Measurements from ENCODE around the gene ABLIM2.
A peak's percentile ranks its signal among the peaks of the same experiment; 100 is the strongest.
"Not testable (repeated sequence)": the region's sequence is repeated elsewhere in the genome, so short reads cannot be mapped to it uniquely, and the experiment has no call there.

The ABLIM2 gene

DNA sequence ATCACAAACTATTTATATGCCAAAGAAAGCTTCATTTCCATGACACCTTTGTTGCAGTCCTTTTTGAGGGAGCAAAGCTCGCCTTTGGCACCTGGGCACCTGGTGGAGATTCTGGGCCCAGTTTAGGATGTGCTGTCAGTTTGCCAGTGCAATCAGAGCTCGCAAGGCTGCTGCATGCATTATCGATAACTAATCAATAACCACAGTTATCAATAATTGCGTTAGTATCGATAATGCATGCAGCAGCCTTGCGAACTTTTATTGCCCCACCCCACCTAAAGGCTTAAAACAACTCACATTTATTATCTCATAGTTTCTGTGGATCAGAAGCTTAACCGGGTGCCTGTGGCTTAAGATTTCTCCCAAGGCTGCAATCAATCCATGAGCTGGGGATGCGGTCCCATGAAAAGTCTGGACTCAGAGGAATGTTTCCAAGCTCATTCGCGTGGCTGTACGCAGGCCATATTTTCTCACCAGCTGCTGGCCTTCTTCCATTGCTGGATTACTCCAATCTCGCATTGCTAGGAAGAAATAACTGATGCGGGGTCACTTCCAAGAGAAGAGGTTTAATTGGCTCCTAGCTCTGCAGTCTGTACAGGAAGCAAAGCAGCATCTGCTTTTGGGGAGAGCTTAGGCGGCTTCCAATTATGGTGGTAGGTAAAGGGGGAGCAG is 212.8 kb downstream of the ABLIM2 start:
- no peak for DNase-seq

DNA sequence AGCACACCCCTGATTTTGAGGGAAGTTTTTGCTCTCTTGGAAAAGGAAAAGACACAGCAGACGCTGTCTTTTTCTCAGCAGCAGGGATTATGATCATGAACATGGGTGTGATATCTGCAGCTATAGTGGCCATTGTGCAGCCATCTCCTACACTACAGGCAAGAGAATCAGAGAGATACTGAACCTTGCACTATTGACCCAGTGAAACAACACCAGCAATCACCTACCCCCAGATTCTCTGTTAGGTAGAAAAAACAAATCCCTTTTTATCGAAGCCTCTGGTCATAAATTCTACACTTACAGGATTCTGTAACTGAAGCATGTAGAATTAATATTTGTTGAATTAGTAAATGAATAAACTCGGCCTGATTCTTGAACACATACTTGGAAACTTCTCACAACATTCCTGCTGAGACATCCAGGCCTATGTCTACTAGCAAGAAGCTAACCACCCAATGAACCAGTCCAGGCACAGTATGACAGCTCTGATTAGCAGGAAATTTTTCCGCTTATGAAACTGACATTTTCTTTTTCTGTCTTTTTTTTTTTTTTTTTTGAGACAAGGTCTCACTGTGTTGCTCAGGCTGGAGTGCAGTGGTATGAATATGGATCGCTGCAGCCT is 213.9 kb downstream of the ABLIM2 start:
- DNase-seq, result no peak

DNA sequence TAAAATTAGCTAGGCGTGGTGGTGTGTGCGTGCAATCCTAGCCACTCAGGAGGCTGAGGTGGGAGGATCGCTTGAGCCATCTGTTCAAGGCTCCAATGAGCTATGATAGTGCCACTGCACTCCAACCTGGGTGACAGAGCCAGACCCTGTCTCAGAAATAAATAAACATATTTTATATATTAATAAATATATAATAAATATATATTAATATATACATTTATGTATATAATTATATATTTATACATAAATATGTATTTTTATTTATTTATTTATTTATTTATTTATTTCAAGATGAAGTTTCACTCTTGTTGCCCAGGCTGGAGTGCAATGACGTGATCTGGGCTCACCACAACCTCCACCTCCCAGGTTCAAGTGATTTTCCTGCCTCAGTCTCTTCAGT is 214.9 kb downstream of the ABLIM2 start:
- not testable (repeated sequence) for DNase-seq

DNA sequence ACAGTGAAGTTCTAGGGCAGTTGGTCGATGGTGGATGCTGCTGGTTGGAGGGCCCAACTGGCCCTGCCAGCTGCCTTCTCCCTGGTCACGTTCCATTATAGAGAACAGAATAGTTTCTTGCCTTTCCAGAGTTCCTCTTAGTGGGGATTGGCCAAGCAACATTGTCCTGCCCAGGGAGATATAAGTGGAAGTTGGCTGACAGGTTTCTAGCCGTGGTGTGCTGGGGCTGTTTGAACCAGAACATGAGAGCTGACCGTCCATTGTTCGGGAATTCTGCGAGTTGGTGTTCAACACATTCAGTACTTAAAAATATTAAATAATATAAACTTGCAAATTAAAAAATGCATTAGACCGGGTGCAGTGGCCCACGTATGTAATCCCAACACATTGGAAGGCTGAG is 215.4 kb downstream of the ABLIM2 start:
- DNase-seq, result no peak

DNA sequence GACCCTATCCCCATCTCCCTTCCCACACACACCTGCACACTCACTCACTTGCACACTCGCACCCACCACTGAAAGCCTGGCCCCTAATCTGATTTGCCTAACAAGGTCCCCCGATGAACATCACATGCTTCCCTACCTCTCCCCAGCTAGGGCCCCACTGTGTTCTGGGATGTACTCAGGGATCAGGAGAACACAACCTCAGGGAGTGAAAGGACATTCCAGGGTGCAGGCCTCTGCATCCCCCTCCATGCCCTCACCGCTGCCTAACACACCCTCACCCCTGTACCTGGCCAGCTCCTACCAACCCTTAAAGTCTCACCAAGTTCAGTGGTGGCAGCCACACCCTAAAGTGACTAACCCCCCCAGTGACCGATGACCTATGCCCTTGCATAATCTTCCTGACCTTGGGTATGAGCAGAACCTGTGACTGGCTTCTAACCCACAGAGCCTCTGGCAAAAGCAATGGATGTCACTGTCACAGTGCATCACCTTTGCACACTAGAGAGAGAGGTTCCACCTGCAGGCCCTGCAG is 216.6 kb downstream of the ABLIM2 start:
- DNase-seq, result no peak

DNA sequence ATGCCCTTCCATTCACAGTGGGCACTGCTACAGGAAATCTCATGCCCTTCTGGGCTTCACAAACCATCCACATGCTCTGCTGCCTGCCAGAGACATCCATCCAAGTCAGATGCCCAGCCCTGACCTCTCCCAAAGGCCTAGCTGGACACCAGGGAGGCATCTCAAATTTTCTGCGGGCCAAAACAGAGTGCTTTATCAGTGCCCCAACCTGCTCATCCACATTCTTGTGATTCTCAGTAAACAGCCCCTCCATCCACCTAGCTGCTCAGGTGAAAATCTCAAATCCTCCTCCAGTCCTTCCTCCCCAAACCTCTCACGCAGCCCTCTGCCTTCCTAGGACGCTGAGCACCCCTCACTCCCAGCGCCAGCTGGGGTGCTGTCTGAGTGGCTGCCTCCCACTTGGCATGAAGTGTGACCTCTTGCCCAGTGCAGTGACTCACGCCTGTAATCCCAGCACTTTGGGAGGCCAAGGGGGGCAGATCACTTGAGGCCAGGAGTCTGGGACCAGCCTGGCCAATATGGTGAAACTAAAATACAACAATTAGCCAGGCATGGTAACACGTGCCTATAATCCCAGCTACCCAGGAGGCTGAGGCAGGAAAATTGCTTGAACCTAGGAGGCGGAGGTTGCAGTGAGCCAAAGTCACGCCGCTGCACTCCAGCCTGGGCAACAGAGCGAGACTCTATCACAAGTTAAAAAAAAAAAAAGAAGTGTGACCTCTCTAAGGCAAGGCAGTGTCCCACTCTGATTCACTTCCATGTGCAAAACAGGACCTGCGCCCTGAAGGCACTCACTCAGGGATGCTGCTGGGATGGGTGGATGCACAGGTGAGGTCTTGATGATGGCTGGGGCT is 217.3 kb downstream of the ABLIM2 start:
- no peak for DNase-seq

DNA sequence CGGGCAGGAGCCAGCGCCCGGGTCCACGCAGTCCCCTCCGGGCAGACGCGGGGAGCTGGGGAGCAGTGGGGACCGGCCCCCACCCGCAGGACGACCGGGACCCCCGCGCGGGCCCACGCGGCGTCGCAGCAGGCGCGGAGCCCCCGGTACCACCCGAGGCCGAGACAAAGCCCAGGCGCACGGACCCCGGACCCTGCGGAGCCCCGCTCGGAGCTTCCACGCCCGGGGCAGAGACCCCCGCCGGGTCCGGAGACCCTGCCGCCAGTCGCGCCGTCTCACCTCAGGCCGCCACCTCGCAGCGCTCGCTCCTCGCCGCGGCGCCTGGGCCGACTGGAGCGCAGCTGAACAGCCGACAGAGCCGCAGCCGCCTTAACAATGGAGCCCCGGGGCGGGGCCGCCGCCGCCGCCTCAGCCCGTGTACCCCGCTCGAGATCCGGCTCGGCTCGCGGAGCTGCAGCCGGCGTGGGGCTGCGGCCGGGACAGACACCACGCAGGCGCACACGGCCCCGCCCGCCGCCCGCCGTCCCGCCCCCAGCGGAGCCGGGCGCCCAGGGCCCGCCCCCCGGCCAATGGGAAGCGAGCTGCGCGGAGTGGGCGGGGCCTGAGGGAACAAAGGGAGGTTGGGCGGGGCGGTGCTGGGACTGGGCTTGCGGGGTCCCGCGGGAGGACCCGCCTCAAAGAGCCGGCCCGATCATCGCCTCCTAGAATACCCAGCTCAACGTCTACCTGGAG is 219.1 kb downstream of the ABLIM2 start, which contains the start of gene AFAP1:
Gene AFAP1 (minus strand): TSS at position 485 of the 732 bp plus-strand sequence. CDS start 67,783 bp downstream, outside the sequence.
- DNase-seq, result peak; percentile 73

DNA sequence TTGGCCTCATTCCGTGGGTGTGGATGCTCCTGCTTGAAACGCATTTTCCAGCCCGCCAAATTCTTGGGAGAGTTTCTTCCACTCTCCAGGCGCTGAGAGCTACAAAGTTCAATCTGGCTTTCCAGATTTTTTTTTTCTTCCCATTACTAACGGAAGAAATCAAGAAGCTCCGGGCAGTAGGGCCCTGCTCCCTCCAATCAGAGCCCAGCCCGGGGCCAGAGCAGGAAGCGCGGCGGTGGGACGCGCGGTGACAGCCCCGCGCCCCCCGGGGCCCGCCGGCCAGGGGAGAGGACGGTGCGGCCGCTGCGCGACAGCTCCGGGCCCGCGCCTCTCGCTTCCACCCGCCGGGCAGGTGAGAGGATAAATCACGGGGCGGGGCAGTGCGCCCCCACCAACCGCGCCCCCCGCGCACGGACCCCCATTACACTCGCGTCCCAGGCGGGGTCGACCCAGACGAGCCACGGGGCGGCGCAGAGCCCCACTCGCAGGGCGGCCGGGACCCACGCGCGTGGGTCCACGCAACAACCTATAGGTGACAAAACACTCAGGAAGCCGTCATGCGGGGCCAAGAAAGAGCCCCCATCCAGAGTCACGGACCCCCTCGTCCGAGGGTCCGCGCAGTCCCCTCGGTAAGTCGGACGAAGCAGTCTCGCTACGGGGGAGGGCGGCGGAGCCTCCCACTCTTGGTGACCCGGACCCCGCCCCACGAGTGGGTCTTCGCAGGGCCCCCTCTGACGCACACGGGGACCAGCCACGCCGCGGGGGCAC is 219.8 kb downstream of the ABLIM2 start:
- no peak for DNase-seq

DNA sequence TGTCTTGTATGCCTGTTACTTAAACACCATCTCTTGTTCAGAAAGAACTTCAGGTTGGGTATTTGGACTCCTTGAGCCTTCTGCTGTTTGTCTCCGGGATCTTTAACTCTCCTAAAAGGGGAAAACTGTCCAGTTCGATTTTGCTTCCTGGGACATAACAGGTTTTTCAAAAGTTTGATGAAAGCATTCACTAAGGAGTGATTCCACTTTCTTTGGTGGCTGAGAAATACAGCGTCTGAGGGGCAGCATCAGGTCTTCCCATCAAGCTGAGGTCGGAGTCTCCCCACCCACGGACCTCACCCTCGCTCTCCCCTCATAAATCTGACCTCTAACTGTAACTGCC is 220.4 kb downstream of the ABLIM2 start:
- DNase-seq, result no peak

DNA sequence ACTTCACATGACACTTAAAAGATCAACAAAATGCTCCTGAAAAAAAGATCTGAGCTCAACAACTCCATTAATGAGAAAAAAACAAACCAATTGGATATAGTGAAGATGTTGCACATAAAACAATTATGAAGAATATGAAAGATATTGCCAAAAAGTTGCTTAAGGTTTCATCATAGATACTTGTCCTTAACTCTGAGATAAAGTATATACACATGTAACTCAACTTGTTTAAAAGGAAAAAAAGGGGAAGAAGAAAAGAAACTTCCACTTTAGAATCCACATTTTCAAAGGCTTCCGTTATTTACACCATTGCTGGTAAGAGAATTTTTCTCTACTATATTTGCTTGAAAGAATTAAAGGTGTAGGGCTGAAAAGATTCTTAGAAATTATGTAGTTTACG is 221.6 kb downstream of the ABLIM2 start:
- no peak for DNase-seq

DNA sequence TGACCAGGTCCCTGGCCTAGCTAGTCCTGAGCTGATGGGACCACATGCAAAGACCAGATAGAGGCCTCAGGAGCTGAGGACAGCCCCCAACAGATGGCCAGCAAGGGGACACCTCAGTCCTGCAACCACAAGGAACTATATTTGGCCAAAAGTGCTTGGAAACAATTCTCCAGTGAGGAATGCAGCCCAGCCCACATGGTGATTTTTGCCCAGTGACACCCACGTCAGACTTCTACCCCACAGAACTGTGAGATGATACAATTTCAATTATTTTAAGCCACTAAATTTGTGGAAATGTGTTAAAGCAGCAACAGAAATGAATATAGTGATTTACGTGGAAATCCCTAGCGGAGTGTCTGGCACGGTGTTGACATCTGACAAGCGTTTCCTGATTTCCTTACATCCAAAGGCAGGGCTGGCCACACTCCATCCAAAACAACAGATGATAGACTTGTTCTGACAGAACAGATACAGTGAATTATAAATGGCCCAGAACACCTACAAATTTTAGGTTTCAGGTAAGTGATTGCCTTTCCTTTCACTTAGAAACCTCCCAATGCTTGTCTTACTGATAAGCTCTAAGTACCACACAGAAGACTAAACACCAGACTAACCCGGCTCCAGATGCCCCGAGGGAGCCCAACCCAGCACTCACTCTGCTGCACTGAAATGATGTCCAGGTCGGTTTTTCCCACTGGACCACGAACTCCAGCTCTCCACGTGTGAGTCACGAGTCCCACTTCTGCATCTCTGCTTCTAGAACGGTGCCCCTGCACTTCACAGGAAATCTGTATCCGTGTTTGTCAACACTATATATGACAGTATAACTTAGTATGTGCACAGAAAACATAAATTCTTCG is 224.7 kb downstream of the ABLIM2 start:
- DNase-seq, result no peak

DNA sequence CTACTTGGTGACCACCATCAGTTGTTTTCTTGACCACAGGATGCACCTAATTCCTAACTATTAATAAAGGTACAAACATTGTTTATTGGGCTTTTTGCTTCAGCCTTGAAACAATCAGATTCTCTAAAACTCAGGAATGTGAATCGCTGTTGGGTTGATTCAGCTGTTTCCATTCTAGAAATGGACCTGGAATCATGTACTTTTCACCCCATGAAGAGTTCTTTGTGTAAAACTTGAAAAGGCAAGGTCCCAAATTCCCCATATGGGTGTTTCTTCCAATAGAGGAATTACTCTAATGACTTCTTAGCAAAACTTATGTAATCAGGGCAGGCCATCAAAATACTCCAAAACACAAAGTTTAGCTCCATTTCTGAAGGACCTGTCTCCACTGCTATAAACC is 226.3 kb downstream of the ABLIM2 start:
- no peak for DNase-seq

DNA sequence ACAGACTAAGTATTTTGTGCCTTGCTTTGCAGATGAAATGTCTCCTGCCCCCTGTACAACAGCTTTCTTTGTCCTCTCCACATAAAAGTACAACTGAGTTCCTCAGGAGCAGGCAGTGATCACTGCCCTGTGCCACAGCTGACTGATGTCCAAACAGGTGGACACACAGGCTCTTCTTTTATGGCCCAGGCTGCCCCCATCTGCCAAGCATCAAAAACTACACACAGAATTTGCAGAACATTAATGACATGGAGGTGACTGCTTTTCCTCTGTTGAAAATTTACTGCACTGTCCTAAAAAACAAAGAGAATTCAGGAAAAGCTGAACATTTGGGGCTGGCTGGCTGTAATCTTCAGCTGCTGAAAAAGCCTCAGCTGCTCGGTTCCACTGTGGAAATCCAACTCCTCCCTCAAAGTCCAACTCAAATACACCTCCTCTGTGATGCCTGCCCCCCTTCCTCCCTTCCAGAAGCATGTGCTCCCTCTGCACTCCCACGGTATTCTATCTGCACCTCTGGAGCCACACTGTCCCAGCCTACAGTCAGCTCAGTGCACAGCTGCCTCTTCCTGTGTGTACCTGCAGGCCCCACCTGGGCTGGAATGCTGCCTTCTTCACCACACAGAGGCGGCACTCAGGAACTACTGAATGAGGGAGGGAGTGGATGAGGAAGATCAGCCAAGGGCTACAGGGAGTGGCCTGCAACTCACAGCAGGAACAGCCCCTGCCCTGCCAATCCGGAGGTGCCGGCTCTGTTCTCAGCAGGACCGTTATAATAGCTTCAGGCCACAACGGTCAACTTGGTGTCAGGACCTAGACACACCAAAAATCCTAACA is 229.3 kb downstream of the ABLIM2 start:
- no peak for DNase-seq

DNA sequence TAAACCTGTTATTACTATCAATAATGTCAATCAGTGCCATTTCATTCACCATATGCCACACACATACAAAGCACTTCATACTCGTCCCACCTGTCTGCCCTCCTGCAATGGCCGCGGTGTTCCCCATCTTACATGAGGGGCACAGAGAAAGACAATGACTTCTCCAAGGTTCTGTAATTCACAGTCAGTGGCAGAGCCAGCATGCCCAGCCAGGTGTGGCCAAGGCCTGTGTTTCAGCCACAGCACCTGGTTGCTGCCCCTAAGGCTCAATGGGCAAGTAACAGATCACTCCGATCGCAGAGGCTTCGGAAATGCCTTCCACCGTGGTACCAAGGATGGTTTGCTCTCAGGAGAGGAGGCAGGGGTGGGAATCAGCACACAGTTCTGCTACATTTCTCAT is 229.9 kb downstream of the ABLIM2 start:
- DNase-seq, result no peak

DNA sequence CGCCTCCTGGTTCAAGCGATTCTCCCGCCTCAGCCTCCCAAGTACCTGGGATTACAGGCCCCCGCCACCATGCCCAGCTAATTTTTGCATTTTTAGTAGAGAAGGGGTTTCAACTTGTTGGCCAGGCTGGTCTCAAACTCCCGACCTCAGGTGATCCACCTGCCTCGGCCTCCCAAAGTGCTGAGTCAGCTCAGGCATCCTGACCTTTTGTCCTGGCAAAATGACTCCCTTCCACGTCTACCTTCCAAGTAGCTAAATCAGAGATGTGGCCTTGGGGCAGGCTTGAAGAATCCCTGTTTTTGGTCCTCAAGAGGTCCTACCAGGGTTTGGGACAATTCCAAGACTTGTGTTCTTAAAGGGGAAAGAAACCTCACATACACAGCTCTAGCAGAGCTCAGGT is 231.8 kb downstream of the ABLIM2 start:
- DNase-seq, result no peak

DNA sequence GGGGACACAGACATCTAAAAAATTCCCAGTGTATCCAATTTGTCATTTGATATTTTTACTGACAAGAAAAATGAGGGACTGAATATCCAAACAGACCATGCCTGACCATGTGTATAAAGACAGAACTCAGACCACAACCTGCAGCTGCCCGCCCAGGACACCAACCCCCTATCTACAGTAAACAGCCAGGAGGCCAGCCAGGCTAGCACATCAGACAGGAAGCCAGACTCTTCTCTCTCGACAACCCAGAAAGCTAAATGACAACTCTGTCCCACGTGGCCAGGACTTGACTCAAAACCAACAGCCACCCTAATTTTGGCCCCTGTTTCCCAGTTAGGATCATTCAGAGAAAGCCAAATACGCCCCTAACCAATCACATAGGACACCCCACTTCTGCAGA is 234.0 kb downstream of the ABLIM2 start:
- DNase-seq, result no peak

DNA sequence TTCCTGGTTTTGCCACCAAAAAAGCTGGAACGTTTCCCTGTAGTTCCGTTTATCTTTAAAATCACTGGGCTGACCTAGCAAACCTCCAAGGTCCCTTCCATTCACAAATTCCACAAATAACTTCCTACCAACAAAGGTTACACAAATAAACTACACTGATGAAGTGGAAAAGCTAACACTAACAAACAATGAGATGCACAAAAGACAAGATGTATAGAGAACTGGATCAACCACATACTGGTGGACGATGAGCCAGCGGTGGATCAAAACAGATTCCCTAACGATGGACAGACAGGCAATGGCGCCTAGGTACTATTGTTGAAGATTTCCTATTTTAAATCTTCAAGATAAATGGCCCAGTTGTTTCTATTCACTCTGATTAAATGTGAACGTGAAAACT is 234.4 kb downstream of the ABLIM2 start:
- DNase-seq, result no peak

DNA sequence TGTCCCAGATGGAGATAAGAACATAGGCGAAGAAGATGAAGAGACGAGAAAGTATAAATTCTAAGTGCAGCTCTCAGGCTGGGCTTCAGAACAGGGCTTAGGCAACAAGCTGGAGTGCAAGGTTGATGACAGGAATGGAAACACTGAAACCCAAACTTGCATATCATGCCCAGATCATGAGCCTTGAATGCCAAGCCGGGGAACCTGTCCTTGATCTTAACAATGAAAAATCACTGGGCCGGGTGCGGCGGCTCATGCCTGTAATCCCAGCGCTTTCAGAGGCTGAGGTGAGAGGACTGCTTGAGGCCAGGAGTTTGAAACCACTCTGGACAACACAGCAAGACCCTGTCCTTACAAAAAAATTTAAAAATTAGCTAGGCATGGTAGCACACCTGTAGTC is 236.1 kb downstream of the ABLIM2 start:
- DNase-seq, result no peak

DNA sequence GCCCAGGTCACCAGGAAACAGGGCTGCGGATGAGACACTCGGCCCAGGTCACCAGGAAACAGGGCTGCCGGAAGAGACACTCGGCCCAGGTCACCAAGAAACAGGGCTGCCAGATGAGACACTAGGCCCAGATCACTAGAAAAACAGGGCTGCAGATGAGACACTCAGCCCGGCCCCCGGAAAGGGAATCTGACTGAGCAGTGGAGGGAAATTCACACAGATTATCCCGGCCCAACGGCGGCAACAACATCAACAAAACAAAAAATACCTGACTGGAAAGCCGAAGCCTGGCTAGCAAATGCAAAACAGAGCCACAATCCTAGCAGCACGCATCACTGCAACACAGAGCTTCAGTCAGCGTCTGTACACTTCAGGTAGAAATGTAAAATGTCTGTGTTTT is 239.6 kb downstream of the ABLIM2 start:
- no peak for DNase-seq

DNA sequence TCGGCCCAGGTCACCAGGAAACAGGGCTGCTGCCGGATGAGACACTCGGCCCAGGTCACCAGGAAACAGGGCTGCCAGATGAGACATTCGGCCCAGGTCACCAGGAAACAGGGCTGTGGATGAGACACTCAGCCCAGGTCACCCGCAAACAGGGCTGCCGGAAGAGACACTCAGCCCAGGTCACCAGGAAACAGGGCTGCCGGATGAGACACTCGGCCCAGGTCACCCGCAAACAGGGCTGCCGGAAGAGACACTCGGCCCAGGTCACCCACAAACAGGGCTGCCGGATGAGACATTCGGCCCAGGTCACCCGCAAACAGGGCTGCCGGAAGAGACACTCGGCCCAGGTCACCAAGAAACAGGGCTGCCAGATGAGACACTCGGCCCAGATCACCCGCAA is 240.4 kb downstream of the ABLIM2 start:
- DNase-seq, result not testable (repeated sequence)
